NCI-H1436 (cell line): ENCODE measurements around the gene SH3D21.

ENCODE experiments used
- DNase-seq: peaks from one replicate; lab custom pipeline; 2025; lab: John Stamatoyannopoulos, UW

The SH3D21 gene

DNA sequence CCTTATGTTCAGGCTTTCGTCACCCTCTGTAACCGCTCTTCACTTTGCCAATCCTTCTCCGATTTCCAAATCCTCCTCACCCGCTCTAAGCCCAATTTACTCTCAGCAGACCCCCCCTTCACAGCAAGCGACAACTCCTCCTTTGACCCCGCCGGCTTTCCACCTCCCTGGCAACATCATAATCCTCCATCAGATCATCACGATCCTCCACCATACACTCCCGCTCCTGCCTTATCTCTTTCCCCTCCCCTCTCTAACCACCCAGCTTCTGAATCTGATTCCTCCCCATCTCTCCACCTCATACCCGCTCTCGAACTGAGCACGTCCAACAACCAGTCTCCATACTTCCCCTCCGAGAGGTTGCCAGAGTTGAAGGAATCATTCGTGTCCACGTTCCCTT, 24.8 kb downstream of the SH3D21 start:
- no peak for DNase-seq

DNA sequence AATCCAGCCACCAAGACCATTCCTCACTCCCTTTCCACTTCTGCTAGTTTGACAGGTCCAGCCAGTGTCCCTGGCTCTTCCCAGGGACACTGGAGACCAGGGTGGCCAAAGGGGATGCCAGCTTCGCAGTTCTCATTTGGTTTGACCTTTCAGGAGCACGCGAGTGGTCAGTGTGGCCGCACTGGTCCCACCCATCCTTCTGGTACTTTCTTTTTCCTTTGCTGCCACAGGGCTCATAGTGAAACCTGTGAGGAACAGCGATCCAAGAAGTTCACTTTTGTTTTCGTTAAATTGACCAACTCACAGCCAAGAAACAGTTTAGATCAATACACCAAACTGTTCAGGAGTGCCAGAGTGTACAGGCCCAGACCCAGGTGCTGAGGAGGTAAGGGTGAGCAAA, 31.7 kb downstream of the SH3D21 start:
- DNase-seq: no peak

DNA sequence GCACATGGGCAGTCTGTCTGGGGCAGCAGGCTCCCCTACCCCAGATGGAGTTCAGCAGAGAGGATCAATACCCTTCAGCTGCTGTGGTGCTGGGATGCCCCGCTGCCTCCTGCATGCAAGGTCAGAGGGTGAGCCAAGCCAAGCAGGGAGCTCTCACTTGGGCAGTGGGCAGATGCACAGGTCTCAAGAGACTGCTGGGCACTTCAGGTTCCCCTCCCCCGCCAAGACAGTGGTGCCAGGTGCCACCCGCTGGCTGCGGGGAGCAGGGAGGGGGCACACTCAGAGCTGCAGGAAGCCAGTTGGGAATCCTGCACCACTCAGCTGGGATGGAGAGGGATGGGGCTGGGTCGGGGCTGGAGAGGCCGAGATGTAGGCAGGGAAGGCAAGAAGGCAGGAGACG, 33.0 kb downstream of the SH3D21 start:
- no peak for DNase-seq

DNA sequence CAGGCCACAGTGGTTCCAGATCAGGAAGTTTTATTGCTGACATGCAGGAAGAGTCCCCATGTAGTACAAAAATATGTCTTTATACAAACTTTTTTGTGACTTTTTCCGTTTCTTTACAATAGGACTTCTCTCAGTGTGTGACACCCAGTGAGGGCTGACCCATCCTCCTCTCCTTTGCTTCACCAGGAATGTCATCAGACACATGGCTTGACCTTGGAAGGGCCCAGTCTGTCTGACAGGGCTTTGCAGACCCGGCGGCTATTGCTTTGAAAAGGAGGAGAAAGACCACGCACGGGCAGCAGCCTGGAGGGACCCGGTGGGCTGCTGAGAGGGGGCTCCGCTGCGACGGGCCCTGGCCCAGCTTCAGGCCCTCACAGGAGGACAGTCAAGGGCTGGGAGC, 33.4 kb downstream of the SH3D21 start:
- DNase-seq: no peak

DNA sequence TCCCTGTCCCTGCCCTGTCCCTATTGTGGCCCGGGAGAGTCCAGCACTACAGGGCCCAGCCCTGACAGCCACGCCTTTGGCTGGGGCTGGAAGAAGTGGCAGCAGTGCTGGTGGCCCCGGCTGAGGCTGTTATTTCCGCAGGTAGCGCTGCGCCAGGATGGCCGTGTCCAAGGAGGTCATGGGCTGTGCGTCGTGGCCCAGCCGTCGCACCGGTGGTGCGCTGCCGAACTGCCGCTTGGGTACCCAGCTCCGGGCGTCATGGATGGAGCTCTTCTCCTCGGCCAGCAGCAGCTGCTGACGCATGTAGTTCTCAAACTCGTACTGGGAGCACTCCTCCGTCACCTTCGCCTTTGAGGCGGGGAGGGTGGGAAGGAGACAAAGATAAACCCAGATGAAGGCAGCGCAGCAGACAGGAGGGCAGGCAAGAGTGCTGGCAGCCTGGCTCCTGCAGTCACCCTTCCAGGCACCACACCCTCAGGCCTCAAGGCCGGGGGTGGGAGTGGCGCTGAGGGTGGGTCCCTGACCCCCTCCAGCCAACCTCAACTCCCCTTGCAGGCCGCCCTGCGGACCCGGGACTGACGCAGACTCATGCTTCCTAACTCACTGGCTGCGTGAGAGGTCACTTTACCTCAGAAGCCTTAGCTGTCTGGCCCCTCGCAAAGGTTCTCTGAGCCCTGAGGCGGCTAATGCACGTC, 35.6 kb downstream of the SH3D21 start:
- DNase-seq: no peak

DNA sequence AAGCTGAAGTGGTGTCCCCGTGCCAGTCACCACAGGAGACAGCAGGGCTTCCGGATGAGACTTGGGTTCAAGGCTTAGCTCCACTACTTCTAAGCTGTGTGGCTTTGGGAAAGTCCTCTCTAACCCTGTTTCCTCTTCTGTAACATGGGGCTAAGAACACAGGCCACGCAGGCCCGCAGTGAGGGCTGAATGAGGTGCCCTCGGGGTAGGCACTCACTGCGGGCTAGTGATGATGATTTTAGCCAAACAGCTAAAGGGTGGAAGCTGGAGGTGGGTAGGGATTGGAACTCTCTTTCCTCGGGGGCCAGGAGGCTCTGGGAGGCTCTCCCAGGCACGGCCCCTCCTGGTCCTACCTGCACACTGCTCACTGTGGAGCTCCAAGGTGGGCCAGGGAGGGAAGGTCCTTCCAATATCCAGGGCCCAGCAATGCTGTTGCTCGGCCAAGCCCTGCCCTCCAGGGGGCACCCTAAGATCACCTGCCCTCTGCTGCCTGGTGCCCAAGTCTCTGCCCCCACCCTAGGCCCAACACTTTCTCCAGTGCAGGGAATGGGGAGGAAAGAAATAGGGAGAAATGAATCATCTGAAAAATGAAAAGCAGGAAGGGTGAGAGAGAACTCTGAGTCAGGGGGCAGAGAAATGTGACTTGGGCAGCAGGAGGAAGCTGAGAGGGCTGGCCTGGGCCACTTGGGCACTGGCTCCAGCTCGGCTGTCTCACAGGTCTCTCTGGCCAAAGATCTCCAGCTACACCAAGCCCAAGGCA, 36.4 kb downstream of the SH3D21 start:
- no peak for DNase-seq

DNA sequence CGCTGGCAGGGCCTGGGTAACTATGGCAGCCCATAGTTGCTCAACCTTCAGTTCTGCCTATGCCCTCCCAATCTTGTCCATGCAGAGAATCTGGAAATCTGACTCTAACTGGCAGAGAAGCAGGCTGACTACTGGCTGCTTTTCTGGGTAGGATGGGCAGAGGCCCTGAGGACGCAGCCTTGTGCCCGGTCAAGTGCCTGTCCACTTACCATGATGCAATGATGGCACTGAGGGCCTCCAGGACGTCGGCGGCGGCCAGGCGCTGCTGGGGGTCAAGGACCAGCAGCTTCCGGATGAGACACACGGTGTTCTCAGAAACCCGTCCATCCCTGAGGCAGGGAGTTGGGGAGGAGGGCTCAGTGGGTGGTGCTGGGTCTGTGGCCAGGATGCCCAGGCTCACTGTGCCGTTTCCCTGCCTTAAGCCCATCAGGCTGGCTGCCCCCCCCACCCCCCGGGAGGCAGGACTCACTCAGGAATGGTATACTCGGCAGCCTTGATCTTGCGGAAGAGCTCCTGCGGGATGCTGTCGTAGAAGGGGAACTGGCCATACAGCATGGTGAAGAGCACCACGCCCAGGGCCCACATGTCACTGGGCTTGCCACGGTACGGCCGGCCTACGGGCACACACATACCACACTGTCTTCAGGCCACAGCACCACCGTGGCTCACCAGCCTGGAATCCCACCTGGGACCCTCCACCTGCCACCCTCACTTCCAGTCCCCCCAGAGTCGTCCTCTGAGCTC, 37.7 kb downstream of the SH3D21 start:
- no peak for DNase-seq

DNA sequence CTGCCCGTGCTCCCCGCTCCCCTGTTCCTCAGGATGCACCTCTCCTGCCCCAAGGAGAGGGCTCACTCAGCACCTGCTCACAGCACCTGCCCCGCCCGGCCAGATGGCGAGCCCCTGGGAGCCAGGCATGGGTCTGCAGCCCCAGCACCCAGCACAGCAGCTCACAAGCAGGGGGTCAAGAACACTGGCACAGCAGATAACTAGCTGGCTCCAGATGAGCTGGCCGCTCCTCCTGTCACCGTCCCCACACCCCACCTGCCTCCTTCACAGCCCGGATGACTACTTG, 38.2 kb downstream of the SH3D21 start:
- no peak for DNase-seq

DNA sequence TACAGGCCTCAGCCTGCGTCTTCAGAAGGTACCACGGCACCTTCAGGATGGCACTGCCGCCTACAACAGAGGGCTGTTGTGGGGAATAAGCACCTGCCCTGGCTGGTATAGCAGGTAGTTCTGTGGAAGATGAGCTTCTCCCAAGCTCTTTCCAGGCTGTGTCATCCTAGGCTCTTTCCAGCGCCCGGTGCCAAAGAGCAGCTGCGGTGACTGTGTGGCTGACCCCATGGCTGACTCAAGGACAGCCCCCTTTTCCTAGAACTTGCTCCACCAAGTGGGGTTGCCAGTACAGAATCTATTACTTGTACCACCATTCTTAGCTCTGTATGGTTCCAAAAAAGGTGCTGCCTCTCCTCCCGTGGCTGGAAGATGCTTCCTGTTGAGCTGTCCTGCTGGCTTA, 39.2 kb downstream of the SH3D21 start:
- no peak for DNase-seq

DNA sequence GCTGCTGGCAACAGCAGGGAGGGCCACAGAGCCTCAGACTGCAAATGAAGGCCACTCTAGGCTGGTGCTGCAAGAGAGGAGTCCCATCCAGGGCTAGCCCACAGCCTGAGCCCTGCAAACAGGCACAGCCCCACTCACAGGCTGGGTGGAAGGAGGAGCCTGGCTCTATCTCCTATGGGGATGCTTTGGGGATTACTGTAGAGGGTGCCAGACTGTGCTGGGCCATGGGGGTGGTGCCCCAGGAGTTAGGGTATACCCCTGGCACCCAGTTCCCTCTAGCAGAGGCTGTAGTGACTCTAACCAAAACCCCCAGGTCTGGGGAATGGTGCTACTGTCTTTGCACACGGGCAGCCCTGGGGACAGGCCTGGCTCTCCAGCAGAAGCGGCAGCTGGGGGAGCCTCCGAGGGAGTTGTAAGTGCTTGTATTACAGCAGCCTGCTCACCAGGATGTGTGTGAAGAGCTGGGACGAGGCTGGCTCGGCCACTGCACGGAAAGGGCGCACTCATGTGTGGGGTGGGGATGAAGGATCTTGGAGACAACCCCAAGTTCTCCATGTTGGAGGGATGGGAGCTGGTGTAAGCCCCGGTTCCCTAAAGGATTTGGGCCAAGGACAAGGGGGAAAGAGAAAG, 40.7 kb downstream of the SH3D21 start:
- no peak for DNase-seq

DNA sequence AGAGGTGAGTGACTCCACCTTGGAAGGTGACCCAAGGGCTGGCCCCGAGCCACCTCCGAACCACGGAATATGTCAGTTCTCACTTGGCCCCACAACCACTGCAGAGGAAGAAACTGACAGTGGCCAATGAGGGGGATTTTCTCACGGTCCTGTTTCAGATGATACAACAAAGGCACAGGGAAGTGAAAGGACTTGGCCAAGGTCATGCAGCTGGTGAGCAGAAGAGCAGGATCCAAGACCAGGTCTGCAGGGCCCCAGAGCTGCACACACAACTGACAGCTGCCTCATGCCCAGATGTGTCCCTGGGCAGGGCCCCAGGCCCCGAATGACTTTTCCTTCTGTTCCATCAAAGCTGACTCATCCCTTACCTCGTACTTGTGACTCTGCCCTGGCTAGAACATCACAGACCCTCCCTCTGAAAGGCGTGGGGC, 43.1 kb downstream of the SH3D21 start:
- DNase-seq: no peak

DNA sequence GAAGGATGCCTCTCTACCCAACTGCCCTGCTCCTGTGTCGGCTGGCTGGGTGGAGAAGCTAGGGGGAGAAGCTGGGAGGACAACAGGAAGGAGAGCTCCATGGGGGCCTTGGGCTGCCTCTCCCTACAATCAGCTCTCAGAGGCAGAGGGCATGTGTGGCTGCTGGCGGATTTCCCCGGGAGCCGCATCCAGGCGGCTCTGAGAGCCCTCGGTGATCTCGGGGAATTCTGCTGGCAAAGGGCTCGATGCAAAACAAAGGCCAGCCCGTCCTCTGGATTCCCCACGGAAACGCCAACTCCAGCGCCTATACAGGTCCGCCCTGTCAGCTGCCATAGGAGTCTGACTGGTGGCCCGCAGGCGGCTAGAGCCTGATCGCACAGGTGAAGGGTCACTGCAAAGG, 43.7 kb downstream of the SH3D21 start:
- DNase-seq: no peak

DNA sequence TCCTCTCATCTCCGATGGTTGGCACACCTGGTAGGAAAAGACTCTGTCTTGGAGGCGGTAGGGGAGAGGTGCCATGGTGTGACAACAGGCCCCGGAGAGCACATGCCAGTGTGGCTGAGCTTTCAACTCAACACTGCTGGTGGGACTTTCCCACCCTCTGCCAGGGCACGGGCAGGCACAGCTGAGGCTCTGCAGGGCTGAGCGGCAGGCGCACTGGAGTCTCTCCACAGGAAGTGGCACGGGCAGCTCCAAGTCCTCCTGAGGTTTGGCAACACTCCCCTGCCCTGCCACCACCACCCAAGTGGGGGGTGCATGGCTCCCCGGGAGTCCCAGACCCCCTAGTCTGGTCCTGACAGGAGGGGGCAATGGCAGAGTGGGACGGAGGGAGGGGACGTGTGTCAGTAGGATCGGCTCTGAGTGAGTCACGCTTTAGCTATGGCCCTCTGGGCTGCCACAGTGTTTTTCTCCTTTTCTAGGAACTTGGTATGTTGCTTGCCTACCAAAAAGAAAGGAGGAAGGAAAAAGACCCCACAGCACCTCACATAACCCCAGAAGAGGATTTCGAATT, 44.6 kb downstream of the SH3D21 start:
- DNase-seq: no peak

DNA sequence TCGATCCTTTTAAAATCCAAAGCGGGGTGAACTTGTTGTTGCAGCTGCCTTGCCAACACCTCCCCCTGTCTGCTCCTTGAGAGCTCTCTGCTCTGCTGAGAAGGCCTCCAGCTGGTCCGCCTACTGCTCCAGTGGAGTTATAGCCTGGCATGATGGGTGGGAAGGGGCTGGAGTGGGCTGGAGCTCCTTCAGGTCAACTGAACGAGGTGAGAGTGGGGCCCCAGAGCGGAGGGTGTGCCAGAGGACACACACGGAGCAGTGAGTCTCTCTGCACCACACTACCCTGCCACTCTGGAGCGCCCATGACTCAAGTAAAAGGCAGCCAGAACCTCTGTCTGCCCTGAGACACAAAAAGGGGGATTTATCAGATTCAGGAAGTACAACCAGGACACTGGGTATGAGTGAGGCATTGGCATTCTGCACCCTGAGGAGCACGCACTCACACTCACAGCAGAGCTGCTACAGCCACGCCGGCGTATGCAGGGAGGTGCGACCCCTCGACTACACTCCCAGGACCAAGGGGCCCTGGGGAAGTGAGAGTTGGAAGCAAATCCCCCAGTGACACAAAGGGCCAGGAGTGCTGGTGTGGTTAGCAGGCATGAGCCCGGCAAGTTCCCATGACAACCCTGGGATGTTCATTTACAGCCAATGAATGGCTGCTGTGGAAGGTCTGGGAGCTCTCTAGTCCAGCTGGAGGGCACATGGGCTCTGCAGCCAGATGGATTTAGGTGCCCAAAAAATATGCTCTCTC, 45.2 kb downstream of the SH3D21 start:
- no peak for DNase-seq

DNA sequence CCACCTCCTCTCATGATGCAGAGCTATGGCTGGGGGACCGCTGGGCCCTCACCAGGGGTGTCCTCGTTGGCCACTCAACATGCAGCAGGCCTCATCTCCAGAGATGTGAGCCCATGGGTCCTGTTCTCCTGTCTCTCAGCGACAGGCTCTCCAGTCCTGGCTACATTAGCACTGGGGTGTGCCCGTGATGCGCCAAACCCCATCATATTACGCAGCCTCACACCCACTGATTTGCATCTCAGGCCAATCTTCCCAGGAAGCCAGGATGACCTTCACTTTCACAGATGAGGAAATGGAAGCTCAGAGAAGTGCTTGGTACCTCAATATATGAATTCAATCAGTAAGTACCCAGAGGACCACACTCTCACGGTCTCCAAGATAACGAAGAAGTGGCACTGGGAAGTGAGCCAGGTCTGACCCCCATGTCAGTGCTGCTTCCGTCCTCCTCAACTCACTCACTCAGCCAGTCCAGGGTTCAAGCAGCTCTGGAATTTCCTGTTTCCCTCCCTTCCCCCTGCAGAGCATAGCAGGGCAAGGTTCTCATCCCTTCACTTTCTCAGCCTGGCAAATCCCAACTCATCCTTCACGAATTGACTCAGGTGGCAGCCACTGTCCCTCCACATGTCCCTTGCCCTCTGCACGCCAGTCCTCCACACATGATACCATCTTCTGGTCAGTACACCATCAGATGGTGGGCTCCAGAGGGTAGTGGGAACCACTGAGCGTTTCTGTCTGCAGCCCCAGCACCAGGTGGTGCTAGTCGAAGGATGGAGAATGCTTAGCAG, 46.1 kb downstream of the SH3D21 start:
- DNase-seq: no peak

DNA sequence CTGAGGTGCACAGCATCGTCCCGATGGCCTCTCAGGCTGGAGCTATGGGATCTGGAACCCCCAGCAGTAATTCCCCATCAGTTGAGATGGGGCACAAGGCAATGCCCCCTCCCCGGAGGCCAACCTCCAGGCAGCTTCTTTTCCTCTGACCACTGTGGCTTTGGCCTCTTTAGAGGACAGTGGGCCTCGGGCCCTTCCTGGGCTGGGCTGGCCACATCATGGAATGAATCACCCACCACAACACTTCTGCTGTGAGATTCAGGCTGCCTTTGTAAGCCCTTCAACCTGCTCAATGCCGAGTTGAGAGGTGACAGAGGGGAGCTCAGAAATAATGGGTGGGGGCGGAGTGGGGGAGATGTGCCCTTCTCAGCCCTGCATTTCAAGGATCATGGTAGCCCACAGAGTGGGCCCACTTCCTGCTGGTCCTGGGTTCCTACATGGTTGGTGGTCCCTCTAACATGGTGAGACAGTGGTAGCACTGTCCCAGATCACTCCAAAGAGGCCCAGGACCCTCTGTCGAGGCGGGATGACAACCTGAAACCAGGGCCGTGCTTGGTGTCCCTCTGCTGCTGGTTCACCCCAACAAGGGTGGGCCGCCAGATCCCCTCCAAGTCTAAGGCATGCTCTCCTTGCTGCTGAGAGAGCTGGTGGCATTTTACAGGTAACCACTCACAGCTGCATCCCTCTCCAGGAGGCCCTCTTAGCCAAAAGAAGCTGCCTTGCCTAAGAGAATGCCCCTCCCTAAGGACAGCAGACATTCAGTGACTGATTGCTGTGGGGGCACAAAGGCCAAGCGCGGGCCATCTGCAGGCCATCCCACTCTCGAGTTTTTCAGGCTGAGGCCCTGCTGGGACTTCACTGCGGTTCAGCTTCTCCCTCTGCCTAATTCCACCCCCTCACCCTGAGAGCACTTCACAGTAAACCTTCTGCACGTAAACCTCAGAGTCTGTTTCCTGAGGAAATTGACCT, 47.0 kb downstream of the SH3D21 start:
- no peak for DNase-seq

DNA sequence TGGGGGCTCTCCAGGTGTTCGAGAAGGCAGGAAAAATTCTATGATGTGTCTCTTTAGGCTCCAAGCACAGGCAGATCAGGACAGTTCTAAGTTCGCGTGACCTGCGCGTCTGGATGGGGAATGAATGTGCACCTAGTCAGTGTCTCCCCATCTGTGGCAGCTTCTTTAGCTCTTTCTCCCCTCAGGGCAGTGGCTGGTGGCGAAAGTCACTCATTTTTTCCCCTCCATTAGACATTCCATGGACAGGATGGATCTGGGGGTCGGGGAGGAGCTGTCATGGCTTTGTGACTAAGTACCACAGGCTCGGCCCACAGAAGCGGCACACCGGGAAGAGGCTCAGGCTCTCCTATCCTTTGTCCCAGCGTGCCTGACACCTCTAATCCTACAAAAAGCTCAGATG, 48.3 kb downstream of the SH3D21 start:
- DNase-seq: no peak

DNA sequence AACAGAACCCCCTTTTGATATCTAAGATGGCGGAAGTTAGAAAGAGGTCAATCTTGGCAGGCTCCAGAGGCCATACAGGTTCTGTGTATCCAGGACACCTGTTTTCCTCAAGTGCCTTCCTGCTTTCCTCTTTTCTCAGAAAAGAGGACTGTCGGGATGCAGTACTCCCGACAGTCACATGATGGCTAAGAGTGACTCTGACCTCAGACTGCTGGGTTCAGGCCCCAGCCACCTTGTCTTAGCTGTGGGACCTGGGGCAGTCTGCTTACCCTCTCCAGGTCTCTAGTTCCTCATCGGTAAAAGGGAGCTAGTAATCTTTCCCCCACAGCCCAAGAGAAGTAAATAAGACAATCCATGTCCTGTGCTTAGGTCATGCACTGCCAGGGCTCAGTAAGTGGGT, 49.6 kb downstream of the SH3D21 start:
- DNase-seq: no peak

DNA sequence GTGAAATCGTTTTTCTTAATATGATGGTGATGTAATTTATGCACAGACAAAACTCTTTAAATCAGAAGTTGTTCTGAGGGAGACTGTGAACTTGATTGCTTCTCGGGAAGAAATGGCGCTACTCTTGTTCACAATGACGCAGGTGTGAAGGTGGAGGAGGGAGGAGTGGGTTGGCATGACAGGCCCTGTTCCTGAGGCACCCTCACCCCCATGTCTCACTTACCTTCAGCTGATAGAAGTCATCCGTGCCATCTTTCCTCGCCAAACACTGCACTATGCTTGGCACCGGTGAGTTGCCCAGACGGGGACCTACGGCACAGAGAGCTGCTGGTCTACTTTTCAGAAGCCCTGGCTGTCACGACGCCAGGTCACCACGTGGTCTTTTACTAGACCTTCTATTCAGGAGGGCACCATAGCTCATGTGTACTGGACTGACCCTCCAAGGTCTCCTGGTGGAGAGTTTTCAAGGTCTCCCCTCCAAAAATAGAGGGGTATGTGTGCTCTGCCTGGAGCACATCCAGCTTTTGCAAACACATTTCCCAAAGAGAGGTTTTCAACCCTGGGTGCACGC, 52.4 kb downstream of the SH3D21 start:
- no peak for DNase-seq
